HG03139 (cell line): ENCODE results near the gene ZFP64.
A peak's percentile ranks its signal among the peaks of the same experiment; 100 is the strongest.
"Not testable (repeated sequence)": the region's sequence is repeated elsewhere in the genome, so short reads cannot be mapped to it uniquely, and the experiment has no call there.

Source experiments
- ATAC-seq: cut with Tn5 transposase; IDR thresholded peaks from one replicate; pipeline ENCODE4 v1.9.1; 2021; ENCODE audit not compliant: unreplicated experiment

ZFP64 gene

GRCh38 chr20:52191132-52191915 is at the start of gene ZFP64:
Gene ZFP64, minus strand, starts transcription at chr20:52191779. Its CDS starts 143 bp downstream, at chr20:52191636.
- ATAC-seq, result peak; percentile 66

GRCh38 chr20:52240802-52241201 is 49.2 kb upstream of the ZFP64 start:
- no peak for ATAC-seq

- no peak for ATAC-seq
Measured at GRCh38 chr20:52239102-52239501, 47.5 kb upstream of the ZFP64 start.

GRCh38 chr20:52236292-52236691 is 44.7 kb upstream of the ZFP64 start:
- ATAC-seq, result no peak

- no peak for ATAC-seq
Measured at GRCh38 chr20:52235129-52235528, 43.5 kb upstream of the ZFP64 start.

GRCh38 chr20:52234302-52235045 is 42.9 kb upstream of the ZFP64 start:
- ATAC-seq, result no peak

GRCh38 chr20:52231230-52231746 is 39.7 kb upstream of the ZFP64 start:
- no peak for ATAC-seq

- ATAC-seq, result no peak
Measured at GRCh38 chr20:52230409-52230808, 38.8 kb upstream of the ZFP64 start.

GRCh38 chr20:52229346-52229745 is 37.8 kb upstream of the ZFP64 start:
- ATAC-seq, result not testable (repeated sequence)

- ATAC-seq, result no peak
Measured at GRCh38 chr20:52226370-52226769, 34.8 kb upstream of the ZFP64 start.

GRCh38 chr20:52224920-52225319 is 33.3 kb upstream of the ZFP64 start:
- no peak for ATAC-seq

- not testable (repeated sequence) for ATAC-seq
Measured at GRCh38 chr20:52221362-52221761, 29.8 kb upstream of the ZFP64 start.

GRCh38 chr20:52220891-52221290 is 29.3 kb upstream of the ZFP64 start:
- ATAC-seq, result not testable (repeated sequence)

- no peak for ATAC-seq
Measured at GRCh38 chr20:52219441-52219840, 27.9 kb upstream of the ZFP64 start.

- ATAC-seq, result no peak
Measured at GRCh38 chr20:52217689-52218395, 26.3 kb upstream of the ZFP64 start.

- ATAC-seq, result no peak
Measured at GRCh38 chr20:52213995-52214394, 22.4 kb upstream of the ZFP64 start.

- no peak for ATAC-seq
Measured at GRCh38 chr20:52212943-52213342, 21.4 kb upstream of the ZFP64 start.

- no peak for ATAC-seq
Measured at GRCh38 chr20:52210037-52210990, 18.7 kb upstream of the ZFP64 start.

GRCh38 chr20:52209154-52209571 is 17.6 kb upstream of the ZFP64 start:
- no peak for ATAC-seq
